GM21529 (cell line): ENCODE results near the gene ARHGAP29.

Experiments used
- ATAC-seq: cut with Tn5 transposase; IDR thresholded peaks from one replicate; pipeline ENCODE4 v1.9.1; 2021; ENCODE audit not compliant: unreplicated experiment

Gene ARHGAP29

DNA sequence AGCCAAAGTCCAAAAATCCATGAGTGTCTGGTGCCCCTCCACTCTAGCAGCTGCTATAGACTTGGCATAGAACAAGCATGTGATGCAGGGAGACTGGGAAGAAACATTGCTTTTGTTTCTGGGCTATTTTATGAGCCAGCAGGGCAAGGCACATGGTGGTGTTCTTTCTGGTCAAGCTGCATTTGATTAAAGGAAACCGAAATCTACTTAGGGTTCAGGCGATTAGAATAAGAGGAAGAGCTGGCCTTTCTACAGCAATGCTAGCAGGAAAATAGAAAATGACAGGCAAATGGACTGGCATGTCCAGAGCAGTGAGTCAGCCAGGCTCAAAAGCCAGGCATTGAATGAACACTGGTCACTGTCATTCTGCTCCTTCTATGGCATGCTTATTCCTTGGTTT lies 28.5 kb upstream of the ARHGAP29 start:
- no peak for ATAC-seq

DNA sequence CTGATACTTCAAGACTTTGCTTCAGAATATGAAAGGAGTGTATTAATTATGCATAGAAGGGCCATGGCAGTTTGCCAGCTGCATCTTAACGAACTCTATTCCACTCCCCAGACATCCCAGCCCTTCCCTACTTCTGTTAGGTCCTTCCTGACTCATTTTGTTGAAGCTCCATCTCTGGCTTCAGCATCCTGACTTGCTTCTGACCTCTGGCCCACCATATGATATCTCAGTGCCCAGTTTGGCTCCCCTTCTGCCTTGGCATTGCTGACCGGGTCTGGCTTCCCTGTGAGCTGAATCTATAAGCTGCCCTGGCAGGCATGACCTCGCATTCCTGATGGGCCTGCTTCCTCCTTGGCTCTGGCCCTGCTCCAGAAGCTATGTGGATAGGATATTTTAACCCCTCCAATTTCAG lies 27.6 kb upstream of the ARHGAP29 start:
- ATAC-seq = no peak

DNA sequence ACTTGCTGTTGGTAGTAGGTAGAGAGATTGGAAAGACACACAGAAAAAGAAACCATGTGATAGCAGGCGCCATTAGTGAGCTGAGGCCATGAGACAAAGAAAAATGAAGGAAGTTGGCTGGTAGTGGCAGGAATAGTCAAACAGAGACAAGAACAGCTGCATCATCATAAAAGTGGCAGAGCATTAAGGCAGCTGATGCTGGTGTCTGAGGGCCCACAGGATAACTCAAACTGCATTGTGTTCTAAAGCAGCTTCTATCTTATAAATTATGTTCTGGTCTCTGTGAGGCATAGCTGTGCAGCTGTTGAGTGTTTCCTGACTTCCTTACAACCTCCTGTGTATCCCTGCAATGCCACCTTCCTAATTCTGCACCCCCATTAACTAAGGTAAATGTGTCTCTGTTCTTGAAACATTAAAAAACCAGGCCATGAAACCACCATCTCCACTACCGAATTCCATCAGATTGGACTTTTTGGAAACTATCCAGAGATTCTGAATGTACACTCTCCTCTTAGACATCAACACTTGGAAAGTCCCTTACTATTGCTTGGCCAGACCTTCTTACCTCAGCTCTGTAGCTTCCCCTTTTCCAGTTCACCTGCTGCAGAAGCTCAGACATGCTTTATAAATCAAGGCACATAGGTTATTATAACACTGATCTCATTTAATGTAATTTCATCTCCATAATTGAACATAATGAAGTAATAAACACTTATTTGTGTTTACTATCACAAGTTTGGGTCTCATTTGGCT lies 23.4 kb upstream of the ARHGAP29 start:
- no peak for ATAC-seq

DNA sequence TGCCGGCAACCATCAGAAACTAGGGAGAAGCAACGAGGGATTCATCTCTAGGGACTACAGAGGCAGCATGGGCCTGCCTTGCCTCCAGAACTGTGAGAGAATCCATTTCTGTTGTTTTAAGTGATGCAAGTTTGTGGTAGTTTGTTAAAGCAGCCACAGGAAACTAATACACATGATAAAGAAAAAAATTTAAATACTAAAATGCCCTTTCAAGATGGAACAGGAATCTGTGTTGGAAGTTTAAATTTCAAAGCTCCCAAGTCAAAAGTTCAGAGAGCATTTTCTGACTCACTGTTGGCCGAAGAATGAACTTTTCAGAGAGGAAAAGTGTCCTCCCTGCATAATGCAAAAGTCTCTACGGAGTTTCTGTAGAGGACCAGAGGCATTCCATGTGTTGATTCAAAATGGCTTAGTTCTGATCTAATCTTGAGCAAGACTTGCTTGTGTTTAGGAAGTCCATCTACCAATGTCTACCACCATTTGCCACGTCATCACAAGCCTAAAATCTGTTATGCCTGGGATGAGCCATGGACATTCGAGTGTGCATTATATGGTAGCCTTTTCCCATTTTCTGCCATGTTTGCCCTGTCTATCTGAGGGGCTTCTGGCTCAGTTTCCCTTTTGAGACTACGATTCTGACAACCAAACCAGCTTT lies 22.4 kb upstream of the ARHGAP29 start:
- no peak for ATAC-seq

DNA sequence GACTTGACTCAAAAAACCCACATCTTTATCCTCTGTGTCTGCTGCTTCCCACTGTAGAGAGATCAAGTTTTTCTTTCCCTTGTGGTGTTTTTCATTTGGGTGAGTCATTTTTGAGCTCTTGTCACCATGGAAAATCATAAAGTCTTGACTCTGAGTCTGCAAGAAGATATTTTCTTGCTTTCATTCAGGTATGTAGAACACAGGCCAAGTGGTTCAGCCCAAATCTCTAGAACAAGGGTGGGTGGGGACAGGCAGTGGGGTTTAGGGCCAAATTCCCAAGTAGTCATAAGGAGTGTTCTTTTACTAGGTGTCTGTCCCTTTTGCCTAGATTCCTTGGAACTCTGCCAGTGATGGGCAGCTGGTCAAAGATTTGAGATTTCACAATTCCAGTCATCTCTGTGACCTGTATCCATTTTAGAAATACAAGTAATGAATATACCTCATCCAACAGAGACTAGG lies 21.5 kb upstream of the ARHGAP29 start:
- no peak for ATAC-seq

DNA sequence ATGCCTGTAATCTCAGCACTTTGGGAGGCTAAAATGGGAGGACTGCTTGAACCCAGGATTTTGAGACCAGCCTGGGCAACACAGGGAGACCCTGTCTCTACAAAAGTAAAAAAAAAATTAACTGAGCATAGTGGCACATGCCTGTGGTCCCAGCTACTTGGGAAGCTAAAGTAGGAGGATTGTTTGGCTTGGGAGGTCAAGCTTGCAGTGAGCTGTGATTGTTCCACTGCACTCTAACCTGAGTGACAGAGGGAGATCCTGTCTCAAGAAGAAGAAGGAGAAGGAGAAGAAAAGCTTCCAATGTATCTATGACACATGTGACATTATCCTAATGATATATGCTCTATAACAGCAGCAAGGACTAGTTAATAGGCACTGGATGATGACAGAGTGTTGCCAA lies 20.1 kb upstream of the ARHGAP29 start:
- no peak for ATAC-seq

DNA sequence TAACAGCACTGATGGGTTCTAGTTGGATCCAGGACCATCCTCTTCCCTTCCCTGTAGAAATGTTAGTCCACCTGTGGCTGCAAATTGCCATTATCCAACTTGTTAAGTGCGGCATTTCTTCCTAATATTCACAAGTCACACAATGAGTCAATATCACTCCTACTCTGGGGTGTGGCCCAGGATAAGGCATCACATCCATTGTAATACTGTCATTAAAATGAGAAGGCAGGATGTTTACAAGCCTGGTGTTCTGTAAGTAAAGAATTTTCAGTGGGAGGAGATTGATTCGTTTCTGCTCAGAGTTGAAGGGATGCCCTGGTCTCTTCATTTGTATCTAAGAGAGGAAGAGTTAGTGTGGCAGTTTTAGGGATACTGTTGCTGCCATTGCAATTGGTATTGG lies 18.1 kb upstream of the ARHGAP29 start:
- ATAC-seq = no peak

DNA sequence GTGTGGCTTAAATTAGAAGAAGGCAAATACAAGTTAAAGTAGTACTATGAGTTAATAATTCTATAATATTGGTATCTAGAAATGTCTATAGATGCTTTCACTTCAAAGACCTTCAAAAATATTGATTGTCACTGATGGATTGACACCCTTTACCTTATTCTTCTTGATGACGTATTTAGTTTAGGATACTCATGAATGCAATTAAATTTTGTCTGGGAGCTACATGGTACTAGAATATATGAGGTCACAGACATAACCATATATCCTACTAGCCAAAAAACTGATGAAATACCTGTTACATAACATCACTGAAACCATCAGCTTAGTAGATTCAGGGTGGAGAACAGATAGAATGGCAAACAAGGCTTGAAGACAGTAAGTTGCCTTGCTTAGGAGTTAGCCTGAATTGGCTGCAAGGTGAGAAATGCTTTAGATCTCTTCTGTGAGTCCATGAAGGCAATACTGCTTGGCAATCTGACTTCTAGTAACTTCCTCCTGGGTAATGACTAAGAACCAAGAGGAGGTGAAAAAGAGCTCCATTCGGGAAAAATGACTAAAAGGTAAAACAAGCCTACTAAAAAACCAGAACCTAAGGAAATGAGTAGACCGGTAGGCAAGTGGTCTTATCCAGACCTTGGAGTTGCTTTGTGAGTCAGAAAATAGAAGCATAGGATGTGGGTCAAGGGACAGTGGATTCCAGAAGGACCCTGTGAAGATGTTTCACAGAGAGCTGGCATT lies 16.9 kb upstream of the ARHGAP29 start:
- ATAC-seq = no peak

DNA sequence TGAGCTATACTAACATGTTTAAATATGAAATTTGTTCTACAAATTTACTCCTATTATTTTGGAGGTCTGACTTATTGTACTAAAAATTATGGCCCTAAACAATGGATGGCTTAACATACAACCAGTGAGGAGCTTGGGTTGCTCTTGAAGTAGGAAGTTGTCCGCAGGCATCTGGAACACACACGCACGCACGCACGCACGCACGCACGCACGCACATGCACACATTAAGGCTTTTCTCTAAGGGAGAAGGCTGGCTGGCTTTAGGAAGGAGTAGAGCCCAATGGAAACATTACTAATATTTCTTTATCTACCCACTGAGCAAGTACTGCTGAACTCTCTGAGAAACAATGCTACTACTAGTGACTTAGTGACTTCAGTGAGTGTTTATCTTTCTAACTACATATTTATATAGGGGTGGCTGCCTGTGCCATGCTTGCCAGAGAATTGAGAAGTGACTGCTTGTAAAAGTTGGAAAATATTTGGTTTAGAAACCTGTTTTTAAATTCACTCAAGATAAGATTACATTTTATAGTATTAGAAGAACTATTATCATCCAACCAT lies 16.2 kb upstream of the ARHGAP29 start:
- ATAC-seq = no peak

DNA sequence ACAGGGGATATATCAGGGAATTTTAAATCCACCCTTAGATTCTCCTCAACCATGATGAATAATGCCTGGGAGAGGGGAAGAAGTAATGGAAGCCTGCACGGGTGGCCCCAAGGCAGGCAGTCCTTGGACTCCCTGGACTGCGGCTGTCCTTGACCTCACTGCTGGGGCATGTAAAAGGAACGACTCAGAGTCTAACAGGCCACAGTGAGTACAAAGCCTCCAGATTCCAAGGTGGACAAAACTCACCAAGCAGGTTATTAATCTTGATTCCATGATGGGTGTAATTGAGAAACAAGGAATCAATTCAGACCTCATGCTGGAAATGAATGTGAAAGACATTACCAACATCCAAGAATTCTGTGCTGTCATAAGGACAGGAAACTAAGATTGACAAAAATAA lies 13.0 kb upstream of the ARHGAP29 start:
- ATAC-seq = no peak

DNA sequence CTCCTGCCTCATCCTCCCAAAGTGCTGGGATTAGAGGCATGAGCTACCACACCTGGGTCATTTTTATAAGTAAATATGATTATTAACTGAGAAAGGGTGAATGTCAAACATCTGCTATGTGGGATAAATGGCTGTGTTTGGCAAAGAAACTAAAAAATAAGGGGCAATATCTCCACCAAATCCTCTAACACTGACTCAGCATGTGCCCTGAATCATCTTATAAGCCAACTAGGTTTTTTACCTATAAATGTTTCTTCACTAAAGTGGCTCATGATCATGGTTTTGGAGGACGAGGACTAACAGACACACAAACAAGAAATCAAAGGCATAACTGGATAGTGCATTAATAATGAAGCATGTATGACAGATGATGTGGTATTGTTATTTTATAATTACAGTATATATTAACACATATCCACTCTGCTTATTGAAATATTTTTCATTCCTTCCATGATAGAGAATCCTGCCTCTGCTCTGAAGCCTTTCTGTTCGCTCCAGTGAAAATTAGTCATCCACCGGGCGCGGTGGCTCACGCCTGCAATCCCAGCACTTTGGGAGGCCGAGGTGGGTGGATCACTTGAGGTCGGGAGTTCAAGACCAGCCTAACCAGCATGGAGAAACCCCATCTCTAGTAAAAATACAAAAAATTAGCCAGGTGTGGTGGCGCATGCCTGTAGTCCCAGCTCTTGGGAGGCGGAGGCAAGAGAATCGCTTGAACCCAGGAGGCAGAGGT lies 11.7 kb upstream of the ARHGAP29 start:
- ATAC-seq = no peak

DNA sequence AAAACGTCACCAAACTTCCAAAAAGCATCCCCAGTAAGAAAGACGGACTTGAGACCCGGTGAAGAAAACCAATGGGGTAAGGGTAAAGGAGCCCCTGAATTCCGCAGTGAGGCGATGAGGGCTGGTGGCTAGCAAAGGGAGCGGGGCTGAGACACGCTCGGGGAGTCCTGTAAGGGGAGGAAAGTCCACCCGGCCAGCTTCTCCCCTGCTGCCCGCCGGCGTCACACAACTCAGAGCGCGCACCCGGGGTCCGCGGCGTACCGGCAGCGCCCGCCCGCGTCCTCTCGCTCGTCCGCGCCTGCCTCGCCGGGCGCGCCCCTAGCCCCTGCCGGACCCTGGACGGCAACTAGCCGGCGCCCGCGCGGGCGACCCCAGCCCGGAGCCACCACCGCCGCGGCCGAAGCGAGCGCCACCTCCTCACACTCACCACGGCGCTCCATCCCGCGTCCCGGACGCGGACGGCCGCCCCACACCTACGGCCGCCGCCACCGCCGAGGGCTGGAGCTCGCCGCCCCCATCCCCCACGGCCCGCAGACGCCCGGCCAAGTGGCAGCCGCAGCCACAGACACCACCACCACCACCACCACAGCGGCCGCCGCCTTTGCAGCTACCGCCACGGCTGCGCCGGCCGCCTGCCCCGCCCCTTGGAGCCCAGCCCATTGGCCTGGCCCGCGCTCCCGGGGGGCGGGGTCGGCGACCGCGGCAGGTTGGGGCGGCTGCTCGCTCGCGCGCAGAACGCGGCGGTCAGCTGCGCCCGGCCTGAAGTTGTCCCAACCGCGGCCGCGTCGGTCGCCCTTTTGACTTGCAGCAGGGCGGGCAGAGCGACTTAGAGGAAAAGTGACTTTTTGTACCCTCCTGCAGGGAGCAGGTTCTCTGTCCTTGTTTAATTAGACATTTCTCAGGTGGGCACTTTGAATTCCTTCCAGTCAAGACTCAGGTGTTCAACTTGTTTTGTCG lies 10.0 kb upstream of the ARHGAP29 start:
- ATAC-seq = peak; percentile 90

DNA sequence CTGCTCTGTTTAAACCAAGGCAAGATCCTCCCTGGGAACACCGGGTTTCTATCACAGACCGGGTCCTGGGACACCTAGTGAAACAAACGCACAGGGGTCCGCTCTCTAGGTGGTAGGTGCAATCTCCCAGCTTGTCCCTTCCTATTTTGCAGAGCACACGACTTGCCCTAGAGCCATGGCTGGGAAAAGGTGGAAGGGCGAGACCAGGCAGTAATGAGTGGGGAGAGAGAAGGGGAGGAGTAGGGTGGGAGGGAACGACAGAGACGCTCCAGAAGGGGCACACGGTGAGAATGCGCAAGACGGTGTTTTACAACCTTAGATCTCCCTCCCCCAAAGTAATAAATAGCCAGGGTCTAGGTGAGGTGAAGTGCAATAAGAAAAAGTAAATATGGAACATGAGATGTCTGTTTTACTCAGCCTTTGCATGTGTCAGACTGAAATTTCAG lies 9.3 kb upstream of the ARHGAP29 start:
- ATAC-seq = no peak

DNA sequence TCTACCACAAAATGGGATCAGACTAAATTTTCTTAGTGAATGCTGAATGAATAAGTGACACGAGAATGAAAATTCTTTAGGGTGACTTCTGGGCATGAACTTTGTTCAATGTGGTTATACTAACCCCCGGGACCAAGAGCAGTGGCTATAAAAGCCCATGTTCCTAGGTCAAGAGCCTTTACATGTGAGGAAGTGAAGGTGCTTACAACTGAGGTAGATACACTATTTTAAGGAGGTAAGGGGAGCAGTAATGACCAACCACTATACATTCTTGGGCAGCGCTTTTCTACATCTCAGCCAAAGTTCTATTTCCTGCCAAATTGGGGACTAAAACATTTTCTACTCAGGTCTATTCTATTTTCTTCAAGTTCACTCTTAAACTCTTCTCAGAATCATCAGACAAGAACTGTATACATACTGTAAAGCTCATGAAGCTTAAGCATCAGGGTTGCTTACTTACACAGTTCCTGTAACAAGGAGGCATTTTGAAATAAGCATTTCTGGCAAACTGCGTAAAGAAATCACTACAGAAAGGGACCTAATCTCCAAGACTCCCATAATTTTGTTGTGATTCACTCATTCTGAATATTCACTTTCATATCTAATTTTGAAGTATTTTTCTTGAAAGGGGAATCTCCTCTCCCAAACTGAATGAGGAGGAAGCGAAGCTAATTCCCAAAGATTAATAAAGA lies 8.5 kb upstream of the ARHGAP29 start:
- ATAC-seq = no peak

DNA sequence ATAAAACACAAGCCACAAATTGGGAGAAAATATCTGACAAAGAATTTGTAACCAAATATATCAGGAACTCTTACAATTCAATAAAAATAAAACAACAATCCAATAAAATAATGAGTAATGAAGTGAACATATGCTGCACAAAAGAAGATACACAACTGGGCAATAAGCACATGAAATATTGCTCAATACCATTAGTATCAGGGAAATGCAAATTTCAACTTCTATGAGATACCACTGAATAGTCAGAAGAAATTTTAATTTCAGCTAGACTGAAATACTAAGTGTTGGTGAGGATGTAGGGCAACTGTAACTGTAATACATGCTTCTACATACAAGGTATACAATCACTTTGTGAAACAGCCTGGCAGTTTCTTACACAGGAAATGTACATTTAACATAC lies 7.4 kb upstream of the ARHGAP29 start:
- no peak for ATAC-seq

DNA sequence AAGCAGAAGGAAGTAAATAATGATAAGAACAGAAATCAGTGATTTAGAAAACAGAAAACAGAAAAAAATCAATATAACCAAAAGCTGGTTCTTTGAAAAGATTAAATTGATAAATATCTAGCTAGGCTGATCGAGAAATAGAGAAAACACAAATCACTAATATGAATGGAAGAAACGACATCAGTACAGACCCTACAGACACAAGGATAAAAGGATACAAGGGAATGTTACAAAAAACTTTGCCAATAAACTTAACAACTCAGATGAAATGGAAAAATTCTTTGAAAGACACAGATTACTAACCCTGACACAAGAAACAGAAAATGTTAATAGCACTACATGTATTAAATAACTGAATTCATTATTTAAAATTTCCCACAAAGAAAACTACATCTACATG lies 6.3 kb upstream of the ARHGAP29 start:
- ATAC-seq = no peak

DNA sequence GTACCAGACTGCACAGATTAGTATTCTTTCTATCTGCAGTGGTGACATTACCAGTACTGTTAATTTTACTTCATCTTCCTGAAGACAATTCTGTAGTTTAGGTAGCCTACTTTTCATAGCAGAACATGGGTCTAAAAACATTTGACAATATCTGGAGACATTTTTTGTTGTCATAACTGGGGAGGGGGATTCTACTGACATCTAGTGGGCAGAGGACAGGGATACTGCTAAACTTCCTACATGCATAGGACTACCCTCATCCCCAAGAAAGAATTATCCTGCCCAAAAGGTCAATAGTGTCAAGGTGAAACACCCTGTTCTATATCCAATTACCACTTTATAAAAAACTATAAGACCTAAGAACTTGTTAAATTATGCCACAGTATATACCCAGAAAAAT lies 3.4 kb upstream of the ARHGAP29 start:
- no peak for ATAC-seq

DNA sequence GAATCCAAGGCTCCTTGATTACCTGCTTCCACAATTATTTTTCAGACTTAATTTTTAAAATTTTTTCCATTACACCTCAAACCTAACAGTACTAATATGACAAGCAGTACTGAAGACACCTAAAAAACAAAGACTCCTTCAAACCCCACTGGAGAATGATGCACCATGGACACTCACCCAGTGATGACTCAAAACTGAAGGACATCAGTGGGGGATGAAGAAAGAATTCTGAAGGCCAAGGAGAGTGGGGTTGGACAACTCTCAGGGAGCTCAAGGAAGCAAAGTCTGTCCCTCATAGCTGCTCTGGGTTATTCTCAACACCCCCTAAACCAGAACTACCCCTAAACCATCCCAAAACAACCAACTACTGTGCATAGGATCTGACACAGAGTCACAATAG lies 2.4 kb upstream of the ARHGAP29 start:
- no peak for ATAC-seq

DNA sequence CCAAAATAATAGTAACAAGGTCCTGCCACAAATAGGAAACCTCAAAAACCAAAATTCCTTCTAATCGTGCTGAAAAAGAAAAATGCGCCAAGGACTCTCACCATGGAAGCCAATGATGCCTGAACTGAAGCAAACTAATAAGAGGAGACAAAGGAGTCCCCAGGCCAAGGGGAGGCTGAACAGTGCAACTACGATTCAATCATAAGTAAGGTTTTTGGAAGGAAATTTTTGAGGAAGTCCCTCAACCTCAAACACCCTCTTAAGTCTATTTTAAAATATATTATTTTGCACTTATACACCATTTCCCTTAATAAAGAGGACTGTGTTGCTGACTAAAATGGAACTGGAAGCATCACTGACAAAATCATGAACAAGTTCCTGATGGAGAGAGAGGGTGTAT lies 1.7 kb upstream of the ARHGAP29 start:
- ATAC-seq = no peak
